Sigmoid colon (tissue), 7 donors: ENCODE measurements around the gene YPEL1. TPM values are rescaled to one million over a fixed set of nuclear protein-coding genes. Genes with fewer than 3 reads are reported as not detected.

Experiments
- DNase-seq: peaks from one replicate; pipeline ENCODE4 v3.0.0-alpha.2; 2019
- H3K27ac ChIP-seq, 4 donors: fragments of 200-600 bp; sonication (generic); one replicate each; pipeline ENCODE4 v1.5.1; 2016 to 2019; ENCODE audit warnings: mild to moderate bottlenecking in 1 of 4
- H3K27me3 ChIP-seq, 3 donors: fragments of 200-600 bp; sonication (generic); one replicate each; pipeline ENCODE4 v1.5.1; 2019; ENCODE audit warnings: mild to moderate bottlenecking in 1 of 3
- H3K36me3 ChIP-seq, 4 donors: fragments of 200-600 bp; sonication (generic); one replicate each; pipeline ENCODE4 v1.5.1; 2016 to 2019
- H3K4me1 ChIP-seq, 4 donors: fragments of 200-600 bp; sonication (generic); one replicate each; pipeline ENCODE4 v1.5.1; 2017 to 2019
- H3K4me3 ChIP-seq, 4 donors: fragments of 200-600 bp; sonication (generic); one replicate each; pipeline ENCODE4 v1.5.1; 2017 to 2019; ENCODE audit warnings: mild to moderate bottlenecking in 2 of 4, moderate library complexity in 1 of 4
- H3K9me3 ChIP-seq, 4 donors: fragments of 200-600 bp in 3 of 4; sonication (generic) in 3 of 4; one replicate each; pipeline versions ENCODE4 v1.5.1 to v1.6.1; 2013 to 2019
- CTCF ChIP-seq, 4 experiments: fragments of 450-650 bp in 3 of 4; fragments of 200-600 bp in 1 of 4; IDR thresholded peaks; one replicate each; pipeline ENCODE4 v1.5.1; 2016 to 2019; ENCODE audit warnings: antibody characterized with exemption in 4 of 4, mild to moderate bottlenecking in 3 of 4, moderate library complexity in 2 of 4
- EP300 ChIP-seq, 4 donors: sonication (generic); formaldehyde crosslinking; IDR thresholded peaks; one replicate each; pipeline ENCODE4 v1.6.1; 2017; ENCODE audit warnings: antibody characterized with exemption in 4 of 4
- POLR2A ChIP-seq, 2 donors: fragments of 450-650 bp; IDR thresholded peaks; one replicate each; pipeline ENCODE4 v1.6.1; 2016; ENCODE audit warnings: antibody characterized with exemption in 2 of 2, mild to moderate bottlenecking in 2 of 2, moderate library complexity in 2 of 2
- POLR2AphosphoS5 ChIP-seq, 4 donors: sonication (generic); formaldehyde crosslinking; IDR thresholded peaks; one replicate each; pipeline ENCODE4 v1.6.1; 2017; ENCODE audit warnings: antibody characterized with exemption in 4 of 4
- WGBS, 2 donors: extraction: QIAGEN DNeasy Blood & Tissue Kit; methylation state at CpG; one replicate each; pipeline ENCODE4 v1.1.7; 2013; 5-methylcytosine and 5-hydroxymethylcytosine counted together
- intact Hi-C: fragments of 100-400 bp; cut with DNase I; formaldehyde crosslinking; loops from one replicate; pipeline ENCODE4 v1.15.1; 2023
- polyA plus RNA-seq, 3 donors: library from polyadenylated mRNA; stranded (reverse); fragments of 200-250 nt; gene quantifications; one replicate each; pipeline ENCODE4 v1.2.3, GENCODE V29; 2013
- total RNA-seq, 4 donors: library from RNA; depleted of rRNA; stranded (reverse); fragments of >200 nt; gene quantifications; one replicate each; pipeline ENCODE4 v1.1.0, GENCODE V29; 2016
- donor health status: healthy with polysubstance abuse.
- donor health status: Bipolar disorder and iron deficiency.
- donor health status: healthy.

The YPEL1 gene
- total and polyA plus RNA-seq, 7 donors = 0.69 to 9.6 (median 5.9) TPM

GRCh38 chr22:21652547-21653545, 82.7 kb downstream of the YPEL1 start:
- intact Hi-C loops = no loop called here
- 30 to 33% methylated on average over 40 of the region's 40 CpGs for WGBS, 2 donors
- Histone ChIP-seq H3K36me3 (no peaks in the 10 kb centered on the region), H3K27ac (peak overlapping the region in 2 of 4 donors; percentile 42 to 61), H3K27me3 (peaks cover 4 to 44% (median 13%) of the 10 kb centered on the region in 3 donors), H3K9me3 (no peaks in the 10 kb centered on the region), H3K4me1 (peaks cover 0 to 31% (median 22%) of the 10 kb centered on the region in 4 donors), H3K4me3 (peak overlapping the region; percentile 41 to 59 (median 50))
- no peak for TF ChIP-seq CTCF (IDR thresholded peaks at IDR 0.05)
- TF ChIP-seq POLR2A (IDR thresholded peaks at IDR 0.05) = no peak
- TF ChIP-seq EP300 (IDR thresholded peaks at IDR 0.05) = no peak
- no peak for TF ChIP-seq POLR2AphosphoS5 (IDR thresholded peaks at IDR 0.05)
- no peak for DNase-seq

- Histone ChIP-seq H3K9me3 (no peaks in the 10 kb centered on the region), H3K4me1 (peaks cover 0 to 23% (median 16%) of the 10 kb centered on the region in 4 donors), H3K4me3 (peak overlapping the region; percentile 41 to 59 (median 50)), H3K27ac (peak overlapping the region in 2 of 4 donors; percentile 42 to 61), H3K27me3 (peaks cover 2 to 37% (median 6%) of the 10 kb centered on the region in 3 donors), H3K36me3 (no peaks in the 10 kb centered on the region)
- WGBS, 2 donors = 0 to 1% methylated on average over 44 of the region's 44 CpGs
- peak; percentile 94 for DNase-seq
- TF ChIP-seq POLR2AphosphoS5 (IDR thresholded peaks at IDR 0.05) (peak in 1 of 4 donors; percentile 22), EP300 (IDR thresholded peaks at IDR 0.05) (no peak)
- intact Hi-C loops = no loop called here
Observed at GRCh38 chr22:21652010-21652546, 83.5 kb downstream of the YPEL1 start.

GRCh38 chr22:21651521-21652009, 84.0 kb downstream of the YPEL1 start:
- H3K27ac ChIP-seq = peak overlapping the region in 2 of 4 donors; percentile 42 to 61
- peaks cover 0 to 32% (median under 1%) of the 10 kb centered on the region in 3 donors for H3K27me3 ChIP-seq
- intact Hi-C loops = no loop called here
- H3K9me3 ChIP-seq = no peaks in the 10 kb centered on the region
- 1% methylated on average over 29 of the region's 29 CpGs for WGBS, 2 donors
- no peak for TF ChIP-seq POLR2A (IDR thresholded peaks at IDR 0.05)
- TF ChIP-seq EP300 (IDR thresholded peaks at IDR 0.05) = no peak
- no peak for TF ChIP-seq CTCF (IDR thresholded peaks at IDR 0.05)
- no peak for TF ChIP-seq POLR2AphosphoS5 (IDR thresholded peaks at IDR 0.05)
- DNase-seq = no peak
- peaks cover 0 to 25% (median 16%) of the 10 kb centered on the region in 4 donors for H3K4me1 ChIP-seq
- no peaks in the 10 kb centered on the region for H3K36me3 ChIP-seq
- peak overlapping the region; percentile 41 to 59 (median 50) for H3K4me3 ChIP-seq

- DNase-seq = no peak
- WGBS, 2 donors = 16 to 17% methylated on average over 6 of the region's 6 CpGs
Observed at GRCh38 chr22:21650823-21651520, 84.6 kb downstream of the YPEL1 start.

More at GRCh38 chr22:21650823-21651520, 84.6 kb downstream of the YPEL1 start:
- Histone ChIP-seq H3K4me1 (peaks cover 0 to 28% (median 16%) of the 10 kb centered on the region in 4 donors), H3K27ac (no peak overlapping the region), H3K36me3 (no peaks in the 10 kb centered on the region), H3K9me3 (no peaks in the 10 kb centered on the region), H3K4me3 (peak overlapping the region in 3 of 4 donors; percentile 44 to 59 (median 57)), H3K27me3 (peaks cover 0 to 28% (median 0%) of the 10 kb centered on the region in 3 donors)
- intact Hi-C loops = no loop called here
- no peak for TF ChIP-seq EP300 (IDR thresholded peaks at IDR 0.05)
- TF ChIP-seq CTCF (IDR thresholded peaks at IDR 0.05) = no peak
- TF ChIP-seq POLR2A (IDR thresholded peaks at IDR 0.05) = no peak
- no peak for TF ChIP-seq POLR2AphosphoS5 (IDR thresholded peaks at IDR 0.05)
